A549 treated with RU486 at 1 μM for 4 hours (cell line): Measurements from ENCODE around the gene OLFM3. TPM values are rescaled to one million over a fixed set of nuclear protein-coding genes. Genes with fewer than 3 reads are reported as not detected.

Experiments
- total RNA-seq: library from RNA; stranded (reverse); fragments of 200-300 nt; extraction: Qiagen RNA extraction; gene quantifications from 5 replicates; pipeline ENCODE4 v1.2.3, GENCODE V29; 2022; ENCODE audit warnings: low read depth

The OLFM3 gene
- total RNA-seq = not detected in 5 replicates

DNA sequence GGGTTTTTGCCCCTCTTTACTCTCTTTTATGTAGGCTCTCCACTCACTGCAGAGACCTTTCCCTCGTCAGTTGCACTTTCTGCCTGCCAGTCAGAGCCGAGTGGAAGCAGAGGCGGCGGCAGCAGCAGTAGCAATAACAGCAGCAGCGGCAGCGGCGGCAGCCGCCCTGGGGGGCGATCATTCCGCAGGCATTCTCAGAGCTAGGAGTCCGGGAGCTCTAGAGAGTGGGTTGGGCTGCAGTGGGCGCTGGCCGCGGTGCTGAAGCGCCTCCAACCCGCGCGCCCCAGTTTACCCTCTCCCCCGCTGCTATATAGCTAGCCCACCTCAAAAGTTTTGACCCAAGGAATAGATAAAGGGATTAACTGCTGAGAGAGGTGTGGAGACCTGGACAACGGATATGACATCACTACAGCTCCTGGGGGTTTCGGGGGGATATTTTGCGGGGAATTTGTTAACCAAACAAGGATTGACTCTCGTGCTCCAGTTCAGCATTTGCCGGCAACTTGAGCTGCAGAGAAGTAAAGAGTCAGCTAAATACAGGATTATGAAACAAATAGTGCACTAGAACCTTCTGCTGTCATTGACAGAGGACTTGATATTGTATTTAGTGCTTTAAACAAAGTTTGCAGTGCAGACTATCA lies at the start of gene OLFM3:
OLFM3 (minus strand) TSS at position 102 of the 641 bp plus-strand sequence.

